Neural cell (in vitro differentiated cells): Measurements from ENCODE around the gene ZNF614. TPM values are rescaled to one million over a fixed set of nuclear protein-coding genes. Genes with fewer than 3 reads are reported as not detected.
"Not testable (repeated sequence)": the region's sequence is repeated elsewhere in the genome, so short reads cannot be mapped to it uniquely, and the experiment has no call there.

Experiments used
- H2AFZ ChIP-seq: fragments of 200-600, 300-800 bp; sonication (generic), shearing (Covaris generic); 2 replicates; pipeline ENCODE4 v1.6.0; 2014; ENCODE audit warnings: low read depth, mild to moderate bottlenecking, antibody characterized with exemption, low read length, moderate library complexity
- H3F3A ChIP-seq: fragments of 200-600 bp; shearing (Covaris generic); 2 replicates; pipeline ENCODE4 v1.6.1; 2016; ENCODE audit warnings: mild to moderate bottlenecking, moderate library complexity, mixed read lengths, antibody characterized with exemption, low read length; ENCODE audit not compliant: insufficient read depth, poor library complexity, severe bottlenecking
- H3K27ac ChIP-seq: fragments of 200-600, 300-800 bp; sonication (generic), shearing (Covaris generic); 2 replicates; pipeline ENCODE4 v1.5.1; 2014; ENCODE audit warnings: mild to moderate bottlenecking, low read length, moderate library complexity
- H3K27me3 ChIP-seq: fragments of 300-800, 200-600 bp; sonication (generic), shearing (Covaris generic); 2 replicates; pipeline ENCODE4 v1.6.0; 2014; ENCODE audit warnings: mild to moderate bottlenecking, low read depth, low read length, moderate library complexity; ENCODE audit not compliant: insufficient read depth
- H3K36me3 ChIP-seq: fragments of 300-800, 200-600 bp; sonication (generic), shearing (Covaris generic); 2 replicates; pipeline ENCODE4 v1.5.1; 2014; ENCODE audit warnings: mild to moderate bottlenecking, antibody characterized with exemption, low read length, moderate library complexity; ENCODE audit not compliant: insufficient read depth
- H3K4me2 ChIP-seq: fragments of 300-800, 200-600 bp; sonication (generic), shearing (Covaris generic); 2 replicates; pipeline ENCODE4 v1.6.0; 2014; ENCODE audit warnings: mild to moderate bottlenecking, low read length
- H3K4me3 ChIP-seq: fragments of 300-800, 200-600 bp; sonication (generic), shearing (Covaris generic); 2 replicates; pipeline ENCODE4 v1.5.1; 2014; ENCODE audit warnings: mild to moderate bottlenecking, low read length, moderate library complexity
- H3K79me2 ChIP-seq: fragments of 200-600 bp; shearing (Covaris generic); replicated peaks from 2 replicates; pipeline ENCODE4 v1.6.0; 2014; ENCODE audit warnings: mild to moderate bottlenecking, low read length, moderate library complexity; ENCODE audit not compliant: insufficient read depth
- H3K9ac ChIP-seq: fragments of 300-800, 200-600 bp; sonication (generic), shearing (Covaris generic); 2 replicates; pipeline ENCODE4 v1.6.1; 2016; ENCODE audit warnings: mild to moderate bottlenecking, low read length, mixed read lengths
- H3K9me2 ChIP-seq: fragments of 200-600 bp; shearing (Covaris generic); 2 replicates; pipeline ENCODE4 v1.6.1; 2016; ENCODE audit warnings: mild to moderate bottlenecking, low read length, mixed read lengths; ENCODE audit not compliant: insufficient read depth
- H3K9me3 ChIP-seq: fragments of 200-600, 300-800 bp; sonication (generic), shearing (Covaris generic); 2 replicates; pipeline ENCODE4 v1.6.1; 2016; ENCODE audit warnings: mild to moderate bottlenecking, mixed run types, low read length, moderate library complexity, mixed read lengths
- H4K20me1 ChIP-seq: fragments of 200-600 bp; shearing (Covaris generic); 2 replicates; pipeline ENCODE4 v1.6.1; 2016; ENCODE audit warnings: mild to moderate bottlenecking, mixed run types; ENCODE audit not compliant: insufficient read depth
- CTCF ChIP-seq: fragments of 450-650 bp; IDR thresholded peaks from 2 replicates; pipeline ENCODE4 v1.5.1; 2014; ENCODE audit warnings: antibody characterized with exemption, mild to moderate bottlenecking, moderate library complexity; ENCODE audit not compliant: poor library complexity, severe bottlenecking
- EP300 ChIP-seq: fragments of 450-650 bp; conservative IDR thresholded peaks from 2 replicates; pipeline ENCODE4 v1.6.1; 2014; ENCODE audit warnings: antibody characterized with exemption, mild to moderate bottlenecking, moderate library complexity; ENCODE audit not compliant: poor library complexity, severe bottlenecking
- EZH2 ChIP-seq: fragments of 200-600, 300-800 bp; shearing (Covaris generic), sonication (generic); IDR thresholded peaks from 2 replicates; pipeline ENCODE4 v1.6.1; 2014; ENCODE audit warnings: antibody characterized with exemption, low read length, borderline replicate concordance, mild to moderate bottlenecking; ENCODE audit not compliant: insufficient read depth, poor library complexity, severe bottlenecking
- MXI1 ChIP-seq: fragments of 450-650 bp; conservative IDR thresholded peaks from 2 replicates; pipeline ENCODE4 v1.6.1; 2014; ENCODE audit warnings: antibody characterized with exemption, mild to moderate bottlenecking; ENCODE audit not compliant: poor library complexity, severe bottlenecking
- POLR2AphosphoS5 ChIP-seq: IDR thresholded peaks from 2 replicates; pipeline ENCODE4 v1.6.1; 2012
- RAD21 ChIP-seq: fragments of 450-650 bp; conservative IDR thresholded peaks from 2 replicates; pipeline ENCODE4 v1.6.1; 2014; ENCODE audit warnings: antibody characterized with exemption, mild to moderate bottlenecking, moderate library complexity
- REST ChIP-seq: IDR thresholded peaks from 2 replicates; pipeline ENCODE4 v1.6.1; 2012; ENCODE audit warnings: borderline replicate concordance
- SMC3 ChIP-seq: fragments of 450-650 bp; conservative IDR thresholded peaks from 2 replicates; pipeline ENCODE4 v1.6.1; 2014; ENCODE audit warnings: antibody characterized with exemption, mild to moderate bottlenecking, moderate library complexity; ENCODE audit not compliant: poor library complexity
- TAF1 ChIP-seq: IDR thresholded peaks from 2 replicates; pipeline ENCODE4 v1.6.1; 2012; ENCODE audit warnings: low read depth
- polyA plus RNA-seq: library from polyadenylated mRNA; depleted of rRNA; stranded (reverse); fragments of >200 nt; gene quantifications from 2 replicates; pipeline ENCODE4 v1.2.3, GENCODE V29; 2014

Gene ZNF614
- polyA plus RNA-seq, 1 donor from 2014 or later, result 17.8 TPM

- Histone ChIP-seq H4K20me1 (no peaks in the 10 kb centered on the region), H3K27ac (no peak overlapping the region), H2AFZ (no peak overlapping the region), H3K36me3 (peaks cover 52% of the 10 kb centered on the region), H3K79me2 (no peaks in the 10 kb centered on the region), H3F3A (no peaks in the 10 kb centered on the region), H3K27me3 (no peaks in the 10 kb centered on the region), H3K9ac (no peak overlapping the region), H3K9me2 (no peaks in the 10 kb centered on the region), H3K9me3 (peaks cover 36% of the 10 kb centered on the region), H3K4me2 (no peak overlapping the region), H3K4me3 (no peak overlapping the region)
- TF ChIP-seq EZH2 (no peak), TAF1 (no peak), CTCF (no peak), MXI1 (no peak)
Observed at GRCh38 chr19:52065399-52065798, 37.2 kb upstream of the ZNF614 start.

- not testable (repeated sequence) for H3K79me2 ChIP-seq, H3K9me2 ChIP-seq, H2AFZ ChIP-seq, H3F3A ChIP-seq, H3K4me3 ChIP-seq, H3K4me2 ChIP-seq, H3K27ac ChIP-seq, H3K9me3 ChIP-seq, H4K20me1 ChIP-seq, H3K27me3 ChIP-seq, H3K9ac ChIP-seq
- peaks cover 10% of the 10 kb centered on the region for H3K36me3 ChIP-seq
Observed at GRCh38 chr19:52056480-52056879, 28.3 kb upstream of the ZNF614 start.

GRCh38 chr19:52051736-52052135, 23.6 kb upstream of the ZNF614 start:
- not testable (repeated sequence) for H3K4me2 ChIP-seq, H3K4me3 ChIP-seq, H2AFZ ChIP-seq, H3K9ac ChIP-seq, H4K20me1 ChIP-seq, H3K9me2 ChIP-seq, H3K27ac ChIP-seq, H3K36me3 ChIP-seq, H3F3A ChIP-seq, H3K9me3 ChIP-seq, H3K27me3 ChIP-seq
- H3K79me2 ChIP-seq, result peaks cover 16% of the 10 kb centered on the region

GRCh38 chr19:52048555-52049501, 20.6 kb upstream of the ZNF614 start, which contains the start of gene ZNF432:
Gene ZNF432, minus strand, starts transcription at chr19:52048838. Its CDS starts 1,970 bp downstream, at chr19:52046868.
- H3K4me2 ChIP-seq, result peak within 1 kb of the TSS; percentile 76
- H3K9ac ChIP-seq, result peak within 1 kb of the TSS; percentile 79
- no peaks in the 10 kb centered on the region for H3K27me3 ChIP-seq
- no peaks in the 10 kb centered on the region for H3K9me3 ChIP-seq
- no peaks in the 10 kb centered on the region for H3K9me2 ChIP-seq
- H3K79me2 ChIP-seq, result peaks cover 22% of the 10 kb centered on the region
- H3K36me3 ChIP-seq, result peaks cover 16% of the 10 kb centered on the region
- TF ChIP-seq SMC3 (no peak), EP300 (peak; percentile 34), POLR2AphosphoS5 (peak; percentile 88), TAF1 (no peak), REST (peak; percentile 53), EZH2 (no peak), CTCF (no peak), MXI1 (peak; percentile 83), RAD21 (no peak)
- H2AFZ ChIP-seq, result peak within 1 kb of the TSS; percentile 67
- H3K27ac ChIP-seq, result peak within 1 kb of the TSS; percentile 92
- H3K4me3 ChIP-seq, result peak within 1 kb of the TSS; percentile 70
- no peaks in the 10 kb centered on the region for H4K20me1 ChIP-seq
- no peaks in the 10 kb centered on the region for H3F3A ChIP-seq
